HS-5 (cell line): ENCODE measurements around the gene DYNLT5.
"Not testable (repeated sequence)": the region's sequence is repeated elsewhere in the genome, so short reads cannot be mapped to it uniquely, and the experiment has no call there.

ENCODE experiments used
- DNase-seq: peaks from one replicate; pipeline ENCODE4 v3.0.0-alpha.2; 2012; ENCODE audit warnings: low read depth

The DYNLT5 gene

DNA sequence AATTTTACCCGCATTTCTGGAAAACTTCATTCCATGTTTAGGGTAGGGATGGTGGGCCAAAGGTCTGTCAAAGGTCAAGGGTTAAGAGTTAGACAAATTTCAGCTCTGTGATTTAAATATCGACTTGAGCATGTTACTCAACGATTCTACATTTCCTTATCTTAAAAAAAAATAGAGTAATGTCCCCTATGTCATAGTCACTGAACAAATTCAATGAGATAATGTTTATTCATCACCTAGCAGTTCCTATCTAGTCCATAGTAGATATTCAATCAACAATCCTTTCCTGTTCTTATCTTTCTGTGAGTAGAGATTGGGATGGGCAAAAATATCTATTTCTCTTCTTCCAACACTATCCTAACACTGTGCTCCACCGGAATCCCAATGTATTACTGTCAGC, 1.1 kb upstream of the DYNLT5 start:
- no peak for DNase-seq

DNA sequence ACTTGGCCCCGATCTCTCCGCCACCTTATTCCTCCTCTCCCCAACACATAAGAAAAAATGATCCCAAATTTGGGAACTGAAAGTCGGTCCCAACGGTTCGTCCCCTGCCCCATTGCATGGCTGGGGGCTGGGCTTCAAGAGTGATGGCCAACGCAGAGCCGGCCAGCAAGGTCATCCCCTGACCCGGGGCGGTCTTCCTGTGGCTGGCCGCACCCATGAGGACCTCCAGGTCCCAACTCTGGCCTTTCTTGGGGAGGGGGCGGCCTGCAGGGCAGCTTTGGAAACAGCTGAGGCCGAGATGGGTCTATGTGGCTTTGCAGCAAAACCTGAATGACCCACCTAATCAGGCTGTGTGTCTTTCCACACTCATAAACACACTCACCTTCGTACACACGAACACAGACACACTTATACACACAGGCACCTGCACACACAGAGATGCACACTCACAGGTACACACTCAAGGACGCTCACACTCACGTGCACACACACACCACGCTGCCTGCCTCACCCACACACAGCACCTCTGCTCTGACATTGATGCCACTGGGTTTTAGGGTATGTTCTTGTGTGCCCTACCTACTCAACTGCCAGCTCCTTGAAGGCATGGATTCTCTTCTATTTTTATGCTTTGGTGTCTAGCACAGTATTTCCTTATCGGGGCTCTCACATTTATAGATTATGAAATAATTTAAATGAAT, 562 bp downstream of the DYNLT5 start:
- DNase-seq = no peak

DNA sequence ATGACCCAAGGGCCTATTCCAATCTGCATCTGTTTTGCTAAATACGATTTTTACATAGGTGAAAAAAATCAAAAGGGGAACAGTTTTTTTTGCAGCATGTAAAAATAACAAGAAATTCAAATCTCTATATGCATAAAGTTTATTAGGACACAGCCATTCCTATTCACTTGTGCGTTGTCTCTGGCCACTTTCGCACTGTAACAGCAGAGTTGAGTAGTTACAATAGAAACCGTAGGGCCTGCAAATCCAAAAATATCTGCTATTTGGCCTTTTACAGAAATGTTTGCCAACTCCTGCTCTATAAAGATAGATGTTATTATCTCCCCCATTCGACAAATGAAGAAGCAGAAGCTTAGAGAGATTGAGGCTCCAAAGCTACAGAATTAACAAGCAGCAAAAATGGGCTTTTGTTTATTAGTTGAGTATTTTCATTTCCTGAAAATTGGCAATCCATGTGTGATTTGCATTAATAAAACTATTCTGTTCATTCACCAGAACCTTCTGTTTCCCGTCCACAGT, 5.5 kb downstream of the DYNLT5 start:
- DNase-seq = no peak

DNA sequence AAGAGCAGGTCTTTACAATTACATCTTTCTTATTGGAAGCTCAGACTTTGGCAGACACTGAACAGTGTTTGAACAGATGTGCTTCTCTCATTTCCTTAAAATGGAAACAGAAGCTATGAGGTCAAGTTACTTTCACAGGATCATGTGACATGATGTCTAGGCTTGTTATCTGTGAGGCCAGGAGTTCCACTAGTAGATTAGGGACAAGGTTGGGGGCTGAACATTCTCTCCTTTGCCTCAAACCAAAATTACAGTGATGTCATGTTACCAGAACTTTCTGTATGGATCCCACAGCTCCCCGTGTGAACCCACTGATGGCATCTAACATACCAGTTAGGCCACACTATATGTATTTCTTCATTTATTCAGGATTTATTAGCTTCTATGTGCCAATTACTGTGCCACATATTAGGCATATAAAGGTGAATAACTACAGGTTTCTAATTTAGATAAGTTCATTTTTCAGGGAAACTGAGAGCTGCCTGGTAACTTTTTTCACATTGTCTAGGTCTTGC, 6.0 kb downstream of the DYNLT5 start:
- no peak for DNase-seq

DNA sequence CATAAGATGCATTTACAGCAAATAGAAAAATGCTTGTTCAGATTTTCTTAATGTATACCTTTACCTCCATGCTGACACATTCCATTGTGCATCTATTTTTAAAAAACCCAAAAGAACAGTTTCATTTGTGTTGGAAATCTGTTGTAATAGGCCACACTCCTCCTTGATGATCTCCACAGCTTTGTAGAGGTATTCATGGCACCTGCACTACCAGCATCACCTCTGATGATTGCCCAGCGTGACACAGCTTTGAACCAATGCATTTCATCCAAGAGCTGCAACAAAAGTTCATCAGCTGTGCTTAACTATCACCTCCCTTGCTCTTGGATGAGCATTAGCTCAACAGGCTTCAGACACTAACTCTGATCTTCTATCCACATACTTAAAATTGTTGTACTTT, 8.2 kb downstream of the DYNLT5 start:
- DNase-seq = no peak

DNA sequence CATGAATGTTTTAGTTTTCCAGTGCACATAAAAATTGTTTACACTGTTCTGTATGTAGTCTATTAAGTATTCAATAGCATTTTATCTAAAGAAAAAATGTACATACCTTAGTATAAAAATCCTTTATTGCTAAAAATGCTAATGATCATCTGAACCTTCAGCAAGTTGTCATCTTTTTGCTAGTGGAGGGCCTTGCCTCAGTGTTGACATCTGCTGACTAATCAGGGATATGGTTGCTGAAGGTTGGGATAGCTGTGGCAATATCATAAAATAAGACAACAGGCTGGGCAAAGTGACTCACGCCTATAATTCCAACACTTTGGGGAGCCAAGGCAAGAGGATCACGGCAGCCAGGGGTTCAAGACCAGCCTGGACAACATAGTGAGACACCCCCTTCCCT, 9.0 kb downstream of the DYNLT5 start:
- no peak for DNase-seq

DNA sequence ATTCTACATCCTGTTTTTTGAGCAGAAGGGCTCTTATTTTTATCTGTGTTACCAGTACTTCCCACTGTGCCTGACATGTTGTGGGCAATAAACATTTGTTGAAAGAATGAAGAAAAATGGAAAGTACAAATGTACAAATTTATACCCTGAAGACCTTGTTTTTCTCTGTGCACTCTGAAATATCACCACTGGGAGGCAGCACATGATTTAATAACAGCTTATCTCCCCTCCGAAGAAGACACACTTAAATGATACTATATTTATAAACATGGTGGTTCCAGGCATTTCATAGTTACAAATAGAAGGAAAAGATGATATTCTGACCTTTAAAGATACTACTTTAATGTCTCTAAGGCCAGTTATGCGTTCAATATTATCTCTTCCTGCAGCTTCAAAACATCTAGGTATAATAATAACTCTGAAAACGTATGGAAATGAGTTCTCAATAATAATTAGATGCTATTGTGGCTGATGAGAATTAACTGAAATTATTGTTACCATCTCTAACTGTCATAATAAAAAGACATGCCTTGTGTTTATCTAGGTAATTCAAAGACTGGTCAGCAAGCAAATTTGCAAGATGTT, 12.8 kb downstream of the DYNLT5 start:
- DNase-seq = no peak

DNA sequence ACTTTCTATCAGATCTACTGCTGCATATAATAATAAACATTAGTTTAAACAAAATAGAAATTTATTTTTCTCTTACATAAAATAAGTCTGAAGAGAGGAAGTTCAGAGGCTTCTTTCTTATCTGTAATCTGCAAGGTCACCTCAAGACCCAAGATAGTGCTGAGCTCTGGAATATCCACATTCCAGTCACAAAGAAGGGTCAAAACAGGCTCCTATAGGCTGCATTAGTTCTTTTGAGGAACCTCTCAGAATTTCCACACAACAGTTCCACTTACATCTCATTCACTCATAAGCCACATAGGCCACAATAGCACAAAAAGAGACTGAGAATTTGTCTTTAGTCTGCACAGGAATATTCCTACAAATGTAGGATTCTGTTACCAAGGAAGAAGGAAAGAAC, 15.4 kb downstream of the DYNLT5 start:
- DNase-seq = no peak

DNA sequence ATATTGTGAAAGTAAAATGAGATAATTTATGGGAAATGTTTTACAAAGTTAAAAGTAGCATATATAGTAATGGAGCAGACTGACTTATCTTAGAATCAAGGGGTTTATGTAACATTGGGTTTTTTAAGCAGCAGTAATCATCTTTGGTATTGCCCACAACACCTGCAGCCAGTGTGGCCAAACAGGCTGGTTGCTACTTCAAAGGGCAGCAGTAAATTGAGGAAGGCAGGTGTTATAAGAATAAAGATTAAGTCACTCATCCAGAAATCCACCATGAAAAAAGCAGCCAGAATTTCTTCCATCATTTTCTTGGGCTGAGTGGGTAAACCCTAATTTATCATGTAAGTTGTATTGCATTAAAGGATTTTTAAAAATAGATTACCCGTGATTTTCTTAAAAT, 16.7 kb downstream of the DYNLT5 start:
- DNase-seq = no peak

DNA sequence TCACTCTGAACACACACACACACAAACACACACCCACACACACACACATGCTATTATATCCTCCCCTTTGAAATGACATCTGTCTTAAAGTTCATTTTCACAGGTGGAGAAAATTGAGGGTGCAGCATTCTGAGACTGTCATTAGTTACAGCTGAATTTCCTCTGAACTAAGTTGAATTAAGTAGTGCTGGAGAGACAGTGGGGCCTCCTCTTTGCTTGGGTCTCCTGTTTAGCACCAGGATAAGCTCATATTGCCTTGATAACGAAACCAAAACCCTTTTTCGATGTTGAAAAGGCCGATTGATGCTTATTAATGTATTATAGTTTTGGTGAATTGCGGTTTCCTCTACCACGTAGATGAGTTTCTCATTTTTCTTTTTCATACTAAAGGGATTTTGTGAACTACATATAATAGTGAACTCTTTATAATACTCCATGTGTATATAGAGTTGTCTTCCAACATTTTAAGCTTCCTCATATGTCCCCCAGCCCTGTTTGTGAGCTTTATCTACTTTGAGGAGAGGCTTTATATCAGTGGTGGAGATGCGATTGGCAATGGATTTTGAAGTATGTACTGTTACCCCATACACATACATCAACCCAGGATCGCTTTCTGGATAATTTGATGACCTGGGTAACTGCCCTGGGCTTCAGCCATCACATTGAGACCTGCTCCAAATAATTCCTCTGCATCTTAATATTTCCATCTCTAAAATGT, 17.4 kb downstream of the DYNLT5 start:
- DNase-seq = no peak

DNA sequence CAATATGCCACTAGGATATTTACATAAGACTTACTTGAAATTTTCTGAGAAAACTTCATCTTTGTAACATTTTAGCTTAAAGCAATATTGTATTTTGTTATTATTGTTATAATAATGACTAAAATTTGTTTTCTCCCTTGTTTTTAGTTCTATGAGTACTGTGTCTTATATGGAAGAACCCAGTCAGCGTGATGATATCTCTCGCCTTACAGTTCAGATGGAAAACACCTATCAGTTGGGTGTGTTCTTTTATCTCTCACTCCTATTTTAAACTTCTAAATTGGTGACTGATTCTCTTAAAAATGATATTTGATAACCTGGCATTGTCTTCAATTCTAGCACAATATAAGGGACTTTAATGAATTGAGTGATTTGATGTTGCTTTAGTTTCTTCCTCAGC, 18.0 kb downstream of the DYNLT5 start:
- DNase-seq = no peak

DNA sequence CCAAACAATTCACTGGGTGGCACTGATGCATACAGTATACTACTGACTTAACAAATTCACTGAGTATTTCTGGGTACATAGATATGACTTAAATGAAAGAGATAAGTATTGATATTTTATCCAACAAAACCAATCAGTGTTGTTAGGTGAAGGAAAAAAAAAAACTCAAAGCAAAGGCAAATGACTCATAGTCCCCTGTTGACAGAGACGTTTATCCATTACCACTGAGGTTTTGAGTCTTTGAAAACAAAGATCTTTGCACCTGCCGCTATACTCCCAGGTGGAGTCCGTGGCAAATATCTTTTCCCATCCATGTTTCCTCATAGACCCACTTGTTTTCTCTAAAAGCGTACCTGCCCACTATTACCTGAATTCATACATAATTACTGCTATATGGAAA, 18.4 kb downstream of the DYNLT5 start:
- DNase-seq = no peak

DNA sequence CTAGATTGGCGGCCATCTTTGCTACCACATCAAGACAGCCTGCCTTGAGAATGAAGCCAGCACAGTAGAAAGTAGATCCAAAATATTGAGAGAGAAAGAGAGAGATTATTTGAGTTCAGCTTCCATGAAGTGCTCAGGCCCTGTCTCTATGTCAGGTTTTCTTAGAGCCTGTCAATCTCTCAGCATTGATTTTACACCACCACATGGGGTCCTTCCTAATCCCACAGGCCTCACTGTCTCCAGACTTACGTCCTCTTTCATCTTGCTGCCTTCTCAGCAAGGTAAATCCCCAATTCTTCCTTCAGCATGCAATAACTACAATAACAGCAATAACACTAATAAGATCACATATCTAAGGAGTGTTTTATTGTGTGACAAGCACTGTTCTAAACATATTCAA, 21.0 kb downstream of the DYNLT5 start:
- DNase-seq = no peak

DNA sequence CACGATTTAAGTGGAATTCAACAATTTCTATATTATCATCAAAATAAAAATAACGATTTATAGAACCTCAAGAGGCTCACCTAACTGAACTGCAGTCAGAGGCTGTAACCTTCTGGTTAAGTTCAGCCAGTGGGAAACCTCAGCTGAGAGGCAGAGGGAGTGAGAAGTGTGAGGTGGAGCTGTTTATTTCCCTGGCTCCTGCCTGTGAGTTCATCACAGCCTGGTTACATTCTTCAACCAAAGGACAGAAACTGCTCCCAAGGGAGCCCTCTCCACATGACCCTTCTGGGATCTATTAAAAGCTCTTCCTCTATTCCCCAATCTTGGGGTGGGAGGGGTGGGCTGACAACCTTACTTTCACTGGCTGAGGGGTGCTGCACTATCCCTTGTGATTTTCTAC, 22.2 kb downstream of the DYNLT5 start:
- no peak for DNase-seq

DNA sequence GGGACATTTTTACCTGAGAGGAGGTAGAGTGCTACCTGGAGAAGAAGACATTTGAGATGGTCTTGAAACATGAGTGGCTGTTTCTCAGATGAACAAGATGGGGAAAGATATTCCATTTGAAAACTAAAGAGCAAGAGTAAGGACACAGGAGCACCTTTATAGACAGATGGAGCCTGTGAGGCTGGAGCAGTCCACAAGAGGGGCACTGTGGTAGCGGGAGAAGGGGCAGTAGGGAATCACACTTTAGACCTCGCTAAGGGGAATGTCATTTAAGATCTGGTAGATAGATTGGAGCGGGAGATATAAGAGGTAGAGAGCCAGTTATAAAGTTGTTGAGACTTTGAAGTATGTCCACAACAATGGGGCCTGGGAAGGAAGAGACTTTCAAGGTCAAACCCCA, 23.4 kb downstream of the DYNLT5 start:
- no peak for DNase-seq

DNA sequence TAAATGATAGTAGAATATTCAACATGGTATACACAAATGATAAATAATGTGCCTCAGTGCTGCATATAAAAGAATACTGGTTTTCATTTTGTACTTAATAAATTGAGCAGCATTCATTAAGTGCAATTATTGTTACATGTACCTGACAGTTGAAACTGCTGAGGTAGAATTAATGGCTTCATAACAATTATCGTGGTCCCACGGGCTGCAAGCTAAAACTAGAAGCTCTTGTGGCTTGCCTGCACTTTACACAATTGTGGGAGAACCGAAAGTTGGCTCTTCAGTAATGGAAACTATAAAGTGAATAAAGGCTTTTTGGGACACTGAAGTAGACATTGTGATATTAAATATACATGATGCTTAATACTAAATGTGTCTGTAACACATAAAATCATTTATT, 25.6 kb downstream of the DYNLT5 start:
- DNase-seq = no peak

DNA sequence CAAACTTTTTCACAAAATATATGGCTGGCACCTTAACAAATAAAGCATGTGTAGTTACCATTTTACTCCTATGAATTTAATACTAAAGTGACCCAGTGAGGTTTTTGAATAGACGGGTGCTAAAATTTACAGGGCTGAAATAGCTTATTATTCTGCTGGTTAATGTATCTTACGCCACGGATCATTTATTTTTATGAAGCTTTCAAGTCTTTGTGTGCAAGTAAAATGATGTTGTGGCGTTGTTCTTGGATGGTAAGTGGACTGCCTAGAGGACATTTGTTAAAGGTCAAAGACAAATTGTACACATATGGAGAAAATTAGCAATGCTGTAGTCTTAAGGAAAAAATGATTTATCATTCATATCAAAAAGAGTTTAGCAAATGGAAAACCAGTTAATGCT, 26.0 kb downstream of the DYNLT5 start:
- DNase-seq = no peak

DNA sequence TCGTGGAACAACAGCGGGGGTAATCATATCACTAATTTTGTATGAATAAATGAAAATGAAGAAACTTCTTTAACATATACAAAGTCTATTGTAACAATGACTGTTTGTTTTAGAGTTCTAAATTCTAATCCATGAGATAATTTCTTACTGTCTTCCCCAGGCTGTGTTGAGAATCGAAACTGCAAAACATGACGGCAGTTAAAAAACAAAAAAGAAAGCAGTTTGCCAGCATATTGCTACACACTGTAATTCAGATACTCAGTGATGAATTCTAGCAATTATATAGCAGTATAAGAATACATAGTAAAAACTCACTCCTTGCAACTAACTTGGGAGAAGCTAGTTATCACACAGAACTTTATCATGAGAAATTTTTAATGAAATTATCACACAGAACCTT, 26.7 kb downstream of the DYNLT5 start:
- no peak for DNase-seq

DNA sequence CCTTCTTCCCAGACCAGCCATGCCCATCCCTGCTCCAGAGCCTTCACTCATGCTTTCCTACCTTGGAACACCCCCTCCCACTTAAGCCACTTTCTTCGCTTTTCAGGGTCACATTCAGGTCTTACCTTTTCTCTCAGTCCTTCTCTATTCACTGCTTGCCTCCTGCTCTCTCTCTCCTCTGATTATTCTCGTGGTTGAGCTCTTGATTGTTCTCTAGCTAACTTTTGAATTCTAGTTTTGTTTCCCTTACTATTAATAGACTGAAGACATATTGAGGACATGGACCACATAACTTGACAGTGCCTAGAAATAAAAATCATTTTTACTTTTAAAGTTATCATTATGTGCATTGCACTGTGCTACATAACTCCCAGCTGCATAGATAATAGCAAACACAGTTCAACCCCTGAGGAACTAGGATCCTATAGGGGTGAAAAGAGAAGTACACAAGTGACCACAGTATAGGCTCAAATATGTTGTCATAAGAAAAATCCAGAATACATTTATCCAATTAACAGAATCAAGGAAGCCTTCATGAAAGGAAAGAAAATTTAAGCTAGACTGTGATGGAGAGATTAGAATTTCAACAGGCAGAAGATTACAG, 27.3 kb downstream of the DYNLT5 start:
- no peak for DNase-seq

DNA sequence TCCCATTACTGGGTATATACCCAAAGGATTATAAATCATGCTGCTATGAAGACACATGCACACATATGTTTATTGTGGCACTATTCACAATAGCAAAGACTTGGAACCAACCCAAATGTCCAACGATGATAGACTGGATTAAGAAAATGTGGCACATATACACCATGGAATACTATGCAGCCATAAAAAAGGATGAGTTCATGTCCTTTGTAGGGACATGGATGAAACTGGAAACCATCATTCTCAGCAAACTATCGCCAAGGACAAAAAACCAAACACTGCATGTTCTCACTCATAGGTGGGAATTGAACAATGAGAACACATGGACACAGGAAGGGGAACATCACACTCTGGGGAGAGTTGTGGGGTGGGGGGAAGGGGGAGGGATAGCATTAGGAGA, 33.5 kb downstream of the DYNLT5 start:
- DNase-seq = not testable (repeated sequence)

DNA sequence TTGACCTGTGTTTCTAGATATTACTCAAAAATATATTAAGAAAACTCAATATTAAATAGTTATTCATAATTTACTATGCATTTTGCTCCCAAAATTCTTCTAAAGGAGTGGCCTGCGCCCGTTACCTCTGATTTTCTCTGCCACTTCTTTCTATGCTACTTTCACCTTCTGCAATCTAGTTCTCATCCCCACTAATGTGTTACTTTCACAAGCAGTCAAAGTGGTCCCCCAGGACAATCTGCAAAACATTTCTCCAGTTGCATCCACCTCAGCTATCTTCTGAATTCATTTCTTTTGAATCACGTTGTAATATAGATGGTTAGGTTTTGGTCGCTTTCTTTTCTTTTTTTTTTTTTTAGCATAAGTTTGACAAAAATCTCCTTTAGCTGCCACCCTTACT, 35.4 kb downstream of the DYNLT5 start:
- no peak for DNase-seq

DNA sequence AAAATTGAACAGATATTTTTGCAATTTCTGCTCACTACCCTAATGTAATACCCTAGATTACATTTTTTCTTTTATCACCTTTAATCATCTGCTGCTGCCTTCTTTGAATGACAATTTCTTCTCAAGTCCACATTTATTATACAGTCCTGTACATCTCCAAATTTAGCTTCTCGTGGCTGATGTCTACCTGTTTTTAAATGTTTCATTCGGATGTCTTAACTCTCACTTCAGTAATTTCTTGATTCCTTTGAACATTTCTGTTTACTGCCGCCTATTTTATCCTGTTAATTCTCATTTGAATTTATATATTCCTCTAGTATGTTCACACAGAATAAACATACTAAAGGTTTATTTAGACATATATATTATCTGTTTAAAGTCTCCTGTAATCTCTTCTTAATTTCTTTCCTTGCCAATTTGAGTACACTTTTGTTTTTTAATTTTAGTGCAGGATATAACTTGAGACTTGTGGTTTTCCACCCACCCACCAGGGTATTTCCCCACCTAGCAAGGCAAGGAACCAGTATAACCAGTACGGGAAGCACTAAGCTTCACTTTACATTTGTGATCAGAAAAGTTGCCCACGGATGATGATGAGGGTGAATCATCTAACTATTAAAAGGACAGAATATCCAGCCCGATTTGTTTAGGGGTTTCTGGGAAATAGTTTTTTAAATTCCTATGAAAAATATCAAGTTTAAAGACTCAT, 36.1 kb downstream of the DYNLT5 start:
- no peak for DNase-seq
